GM21423 (cell line): Measurements from ENCODE around the gene RBMS1.
"Not testable (repeated sequence)": the region's sequence is repeated elsewhere in the genome, so short reads cannot be mapped to it uniquely, and the experiment has no call there.

ENCODE experiments used
- ATAC-seq: cut with Tn5 transposase; IDR thresholded peaks from one replicate; pipeline ENCODE4 v1.9.1; 2021; ENCODE audit warnings: mild to moderate bottlenecking, moderate library complexity; ENCODE audit not compliant: unreplicated experiment

The RBMS1 gene

GRCh38 chr2:160472839-160473251 lies 20.8 kb downstream of the RBMS1 start:
- no peak for ATAC-seq

GRCh38 chr2:160471950-160472349 lies 21.7 kb downstream of the RBMS1 start:
- no peak for ATAC-seq

- ATAC-seq, result no peak
These were observed 23.9 kb downstream of the RBMS1 start for GRCh38 chr2:160469621-160470204.

DNA sequence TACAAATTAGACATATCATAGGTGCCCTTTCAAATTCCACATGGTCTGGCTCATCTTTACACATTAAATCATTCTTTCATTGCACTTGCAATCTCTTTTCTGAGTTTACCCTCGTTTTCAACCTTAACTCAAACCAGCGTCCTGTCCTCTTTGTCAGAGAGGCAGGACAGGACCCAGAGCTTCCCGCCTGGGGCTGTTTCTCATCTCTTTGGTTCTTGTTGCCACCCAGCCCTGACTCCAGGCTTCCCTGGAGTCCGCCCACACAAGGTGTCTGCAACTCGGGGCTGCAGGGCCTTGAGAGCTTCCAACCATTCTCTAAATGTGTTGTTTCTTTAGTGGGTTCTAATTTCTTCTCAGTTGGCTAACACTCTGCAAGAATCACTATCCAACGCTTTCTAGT lies 24.4 kb downstream of the RBMS1 start:
- no peak for ATAC-seq

DNA sequence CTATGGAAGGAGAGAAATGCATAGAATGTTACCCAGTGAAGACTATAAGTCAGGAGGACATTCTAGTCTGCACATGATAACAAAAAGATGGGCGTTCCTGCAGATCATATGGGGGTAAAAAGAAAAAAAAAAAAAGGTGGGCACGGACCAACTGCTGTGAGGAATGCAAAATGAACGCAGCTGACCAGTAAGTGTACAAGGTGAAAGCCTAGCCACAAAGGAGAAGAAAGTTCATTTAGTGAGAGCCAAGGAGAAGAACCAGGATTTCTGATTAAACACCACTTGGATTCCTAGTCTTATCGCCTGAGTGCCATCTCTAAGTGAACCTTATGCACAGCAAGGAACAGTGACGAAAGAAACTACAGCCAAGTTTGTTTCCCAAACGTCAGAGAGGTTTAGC lies 26.5 kb downstream of the RBMS1 start:
- no peak for ATAC-seq

GRCh38 chr2:160465406-160465805 lies 28.2 kb downstream of the RBMS1 start:
- no peak for ATAC-seq

- no peak for ATAC-seq
These were observed 28.6 kb downstream of the RBMS1 start for GRCh38 chr2:160465002-160465401.

GRCh38 chr2:160464017-160464416 lies 29.6 kb downstream of the RBMS1 start:
- ATAC-seq, result no peak

DNA sequence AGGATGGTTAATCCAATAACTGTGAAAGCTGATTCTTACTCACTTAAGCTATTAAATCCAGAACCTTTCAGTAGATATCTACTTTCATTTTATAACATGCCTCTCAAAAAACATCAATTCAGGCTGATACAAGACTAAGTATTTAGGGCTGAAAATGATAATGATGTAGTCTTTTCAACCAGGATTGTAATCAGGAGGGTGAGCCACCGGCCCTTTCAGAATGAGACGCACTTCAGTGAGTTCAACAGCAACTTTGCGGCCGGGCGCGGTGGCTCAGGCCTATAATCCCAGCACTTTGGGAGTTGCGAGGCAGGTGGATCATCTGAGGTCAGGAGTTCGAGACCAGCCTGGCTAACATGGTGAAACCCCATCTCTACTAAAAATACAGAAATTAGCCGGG lies 30.4 kb downstream of the RBMS1 start:
- ATAC-seq, result no peak

GRCh38 chr2:160460333-160460731 lies 33.3 kb downstream of the RBMS1 start:
- no peak for ATAC-seq

DNA sequence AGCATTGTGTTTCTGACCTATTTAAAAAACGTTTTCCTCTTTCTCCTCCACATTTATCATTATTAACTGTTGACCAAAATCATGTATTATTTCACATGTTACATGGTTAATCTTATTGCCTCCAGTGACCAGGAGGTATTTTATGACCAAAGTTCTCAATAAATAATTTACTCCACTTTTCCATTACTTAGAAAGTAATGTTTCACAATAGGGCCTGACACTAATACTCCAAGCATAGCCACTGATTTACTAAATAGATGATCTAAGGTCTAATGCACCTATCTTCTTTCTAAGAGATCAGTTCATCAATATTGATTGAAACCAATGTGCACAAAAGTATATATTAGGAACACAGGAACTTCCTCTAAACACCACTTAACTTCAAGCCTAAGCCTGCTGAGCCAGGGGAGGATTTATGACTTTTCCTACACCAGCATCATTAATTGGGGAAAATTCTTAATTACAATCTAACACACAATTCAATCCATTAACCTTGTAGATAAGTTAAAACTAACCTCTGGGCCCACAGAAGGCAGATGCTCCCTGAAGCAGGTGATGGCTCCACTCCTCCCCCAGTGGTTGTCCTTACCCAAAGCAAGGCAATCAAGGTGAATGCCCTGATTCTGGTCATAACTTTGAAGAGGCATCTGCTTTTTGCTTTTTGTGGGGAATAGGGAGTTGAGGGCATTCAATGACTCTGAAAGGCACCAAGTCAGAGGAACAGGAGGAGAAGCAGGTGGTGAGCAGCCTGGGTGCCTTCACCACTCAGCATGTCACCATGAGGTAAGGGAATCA lies 33.9 kb downstream of the RBMS1 start:
- ATAC-seq, result no peak

DNA sequence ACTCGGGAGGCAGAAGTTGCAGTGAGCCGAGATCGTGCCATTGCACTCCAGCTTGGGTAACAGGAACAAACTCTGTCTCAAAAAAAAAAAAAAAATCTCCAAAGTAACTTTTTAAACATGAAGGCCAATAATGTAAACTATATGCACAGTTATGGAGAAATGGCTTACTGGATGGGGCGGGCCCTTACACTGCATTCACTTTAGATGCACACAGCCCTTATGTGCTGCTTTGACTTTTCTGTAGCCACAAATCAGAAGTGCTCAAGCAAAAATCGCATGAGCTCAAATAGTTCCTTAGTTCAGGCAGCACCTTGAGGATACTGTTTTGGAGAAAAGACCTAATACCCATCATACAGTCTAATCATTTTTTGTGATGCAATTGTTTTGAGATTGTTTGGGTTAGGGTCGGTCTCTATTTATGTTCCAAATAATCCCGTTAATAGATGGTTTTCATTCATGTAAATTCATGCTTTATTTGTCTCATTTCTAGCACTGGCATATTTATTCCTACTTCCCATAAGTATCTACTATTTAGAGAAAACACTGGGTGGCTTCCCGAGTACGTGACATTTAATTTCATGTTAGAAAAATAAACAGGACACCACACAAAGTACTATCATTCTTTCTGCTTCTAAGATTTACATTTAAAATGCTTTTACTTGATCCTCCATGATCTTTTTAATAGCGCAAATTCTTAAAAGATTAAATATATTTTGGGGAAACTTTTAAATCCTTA lies 34.7 kb downstream of the RBMS1 start:
- no peak for ATAC-seq

DNA sequence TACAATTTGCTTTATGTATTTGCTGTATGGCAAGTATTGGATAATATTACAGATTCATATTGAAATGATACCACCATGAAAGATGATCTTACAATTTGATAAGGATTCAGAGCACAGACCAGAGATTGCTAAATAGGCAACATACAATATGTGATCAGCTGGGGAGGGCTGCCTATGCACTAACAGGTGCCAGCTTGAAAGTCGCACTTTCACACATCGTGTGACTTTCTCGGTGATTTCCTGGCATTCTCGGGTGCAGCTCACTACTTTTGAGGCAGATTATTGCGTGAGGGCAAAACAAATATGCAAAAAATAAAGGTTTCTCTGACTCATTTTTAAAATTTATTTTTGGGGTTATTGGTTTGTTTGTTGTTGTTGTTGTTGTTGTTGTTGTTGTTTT lies 36.0 kb downstream of the RBMS1 start:
- ATAC-seq, result no peak

GRCh38 chr2:160454070-160454797 lies 39.4 kb downstream of the RBMS1 start:
- no peak for ATAC-seq

GRCh38 chr2:160453111-160453820 lies 40.3 kb downstream of the RBMS1 start:
- no peak for ATAC-seq

- no peak for ATAC-seq
These were observed 43.1 kb downstream of the RBMS1 start for GRCh38 chr2:160450486-160450885.

DNA sequence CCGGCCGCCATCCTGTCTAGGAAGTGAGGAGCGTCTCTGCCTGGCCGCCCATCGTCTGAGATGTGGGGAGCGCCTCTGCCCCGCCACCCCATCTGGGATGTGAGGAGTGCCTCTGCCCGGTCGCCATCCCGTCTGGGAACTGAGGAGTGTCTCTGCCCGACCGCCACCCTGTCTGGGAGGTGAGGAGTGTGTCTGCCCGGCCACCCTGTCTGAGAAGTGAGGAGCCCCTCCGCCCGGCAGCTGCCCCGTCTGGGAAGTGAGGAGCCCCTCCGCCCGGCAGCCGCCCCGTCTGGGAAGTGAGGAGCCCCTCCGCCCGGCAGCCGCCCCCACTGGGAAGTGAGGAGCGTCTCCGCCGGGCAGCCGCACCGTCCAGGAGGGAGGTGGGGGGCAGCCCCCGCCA lies 44.8 kb downstream of the RBMS1 start:
- not testable (repeated sequence) for ATAC-seq

DNA sequence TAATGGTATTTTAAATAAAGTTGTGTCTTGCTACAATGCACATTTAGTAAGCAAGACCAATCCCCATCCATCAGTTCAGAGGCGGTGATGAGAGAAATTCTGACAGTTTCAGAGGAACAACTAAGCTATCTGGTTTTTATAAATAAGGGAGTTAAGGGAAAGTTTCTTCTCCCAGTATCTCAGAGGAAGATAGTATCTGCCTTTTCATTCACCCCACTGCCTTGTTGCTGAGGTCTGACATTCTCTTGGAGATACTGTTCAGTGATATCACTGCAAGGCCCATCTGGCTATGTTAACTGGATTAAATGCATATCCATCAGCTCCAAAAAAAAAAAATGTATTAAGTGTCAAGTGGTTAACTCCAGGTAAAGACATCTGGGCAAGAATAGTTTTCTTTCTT lies 47.9 kb downstream of the RBMS1 start:
- no peak for ATAC-seq

- ATAC-seq, result no peak
These were observed 51.0 kb downstream of the RBMS1 start for GRCh38 chr2:160442603-160443002.

GRCh38 chr2:160440888-160441287 lies 52.7 kb downstream of the RBMS1 start:
- ATAC-seq, result no peak

- not testable (repeated sequence) for ATAC-seq
These were observed 54.6 kb downstream of the RBMS1 start for GRCh38 chr2:160439038-160439437.
